IPS-15b (cell line): ENCODE measurements around the gene COL6A2.

ENCODE experiments used
- H3K27me3 ChIP-seq: one replicate; pipeline ENCODE4 v1.6.1; 2013; ENCODE audit warnings: low read length; ENCODE audit not compliant: control insufficient read depth, insufficient read depth
- H3K36me3 ChIP-seq: one replicate; pipeline ENCODE4 v1.6.1; 2013; ENCODE audit warnings: low read length; ENCODE audit not compliant: control insufficient read depth, insufficient read depth
- H3K4me1 ChIP-seq: one replicate; pipeline ENCODE4 v1.6.1; 2013; ENCODE audit warnings: mild to moderate bottlenecking, low read length; ENCODE audit not compliant: control insufficient read depth, insufficient read depth
- H3K4me3 ChIP-seq: one replicate; pipeline ENCODE4 v1.5.1; 2013; ENCODE audit warnings: low read depth, low read length
- H3K9ac ChIP-seq: one replicate; pipeline ENCODE4 v1.6.1; 2013; ENCODE audit warnings: low read depth, mild to moderate bottlenecking, low read length
- H3K9me3 ChIP-seq: one replicate; pipeline ENCODE4 v1.6.1; 2013; ENCODE audit warnings: mild to moderate bottlenecking, low read length; ENCODE audit not compliant: control insufficient read depth, insufficient read depth

The COL6A2 gene

GRCh38 chr21:46150491-46151121 lies 52.7 kb downstream of the COL6A2 start:
- Histone ChIP-seq H3K9me3 (no peaks in the 10 kb centered on the region), H3K4me3 (no peak overlapping the region), H3K27me3 (no peaks in the 10 kb centered on the region), H3K4me1 (no peaks in the 10 kb centered on the region), H3K9ac (peak overlapping the region; percentile 26), H3K36me3 (no peaks in the 10 kb centered on the region)

GRCh38 chr21:46151261-46151988 lies 53.5 kb downstream of the COL6A2 start:
- H3K9ac ChIP-seq, result peak overlapping the region; percentile 26
- H3K9me3 ChIP-seq, result no peaks in the 10 kb centered on the region
- no peak overlapping the region for H3K4me3 ChIP-seq

GRCh38 chr21:46151989-46152926 lies 54.3 kb downstream of the COL6A2 start:
- Histone ChIP-seq H3K9me3 (no peaks in the 10 kb centered on the region), H3K4me1 (no peaks in the 10 kb centered on the region), H3K4me3 (no peak overlapping the region), H3K27me3 (no peaks in the 10 kb centered on the region), H3K36me3 (no peaks in the 10 kb centered on the region), H3K9ac (no peak overlapping the region)

More at GRCh38 chr21:46151261-46151988, 53.5 kb downstream of the COL6A2 start:
- Histone ChIP-seq H3K4me1 (no peaks in the 10 kb centered on the region), H3K27me3 (no peaks in the 10 kb centered on the region), H3K36me3 (no peaks in the 10 kb centered on the region)

- Histone ChIP-seq H3K4me1 (no peaks in the 10 kb centered on the region), H3K36me3 (peaks cover under 1% of the 10 kb centered on the region), H3K27me3 (no peaks in the 10 kb centered on the region), H3K9me3 (no peaks in the 10 kb centered on the region), H3K4me3 (no peak overlapping the region), H3K9ac (no peak overlapping the region)
Measured at GRCh38 chr21:46152927-46153246, 55.0 kb downstream of the COL6A2 start.

GRCh38 chr21:46153247-46154154 lies 55.6 kb downstream of the COL6A2 start:
- Histone ChIP-seq H3K9ac (peak overlapping the region; percentile 37), H3K4me3 (no peak overlapping the region), H3K4me1 (no peaks in the 10 kb centered on the region), H3K27me3 (no peaks in the 10 kb centered on the region), H3K36me3 (peaks cover 4% of the 10 kb centered on the region), H3K9me3 (no peaks in the 10 kb centered on the region)

GRCh38 chr21:46154155-46154954 lies 56.4 kb downstream of the COL6A2 start:
- peaks cover 4% of the 10 kb centered on the region for H3K36me3 ChIP-seq
- no peak overlapping the region for H3K9ac ChIP-seq
- H3K4me1 ChIP-seq, result no peaks in the 10 kb centered on the region
- H3K27me3 ChIP-seq, result no peaks in the 10 kb centered on the region
- H3K9me3 ChIP-seq, result no peaks in the 10 kb centered on the region
- no peak overlapping the region for H3K4me3 ChIP-seq

- H3K4me1 ChIP-seq, result no peaks in the 10 kb centered on the region
- no peak overlapping the region for H3K4me3 ChIP-seq
- peaks cover 4% of the 10 kb centered on the region for H3K36me3 ChIP-seq
- no peaks in the 10 kb centered on the region for H3K27me3 ChIP-seq
- H3K9me3 ChIP-seq, result no peaks in the 10 kb centered on the region
- H3K9ac ChIP-seq, result no peak overlapping the region
Measured at GRCh38 chr21:46154955-46155513, 57.1 kb downstream of the COL6A2 start.

GRCh38 chr21:46155514-46156377 lies 57.8 kb downstream of the COL6A2 start, which contains the start of gene FTCD:
FTCD (minus strand) TSS chr21:46155579; CDS start chr21:46155523, 56 bp downstream.
- H3K27me3 ChIP-seq, result no peaks in the 10 kb centered on the region
- no peaks in the 10 kb centered on the region for H3K4me1 ChIP-seq
- H3K9me3 ChIP-seq, result no peaks in the 10 kb centered on the region
- peak within 1 kb of the TSS; percentile 24 for H3K9ac ChIP-seq
- no peak within 1 kb of the TSS for H3K4me3 ChIP-seq
- H3K36me3 ChIP-seq, result peaks cover 6% of the 10 kb centered on the region

GRCh38 chr21:46156378-46156645 lies 58.4 kb downstream of the COL6A2 start:
- H3K4me3 ChIP-seq, result no peak overlapping the region
- no peaks in the 10 kb centered on the region for H3K9me3 ChIP-seq
- H3K27me3 ChIP-seq, result no peaks in the 10 kb centered on the region
- H3K9ac ChIP-seq, result no peak overlapping the region
- peaks cover 11% of the 10 kb centered on the region for H3K36me3 ChIP-seq
- H3K4me1 ChIP-seq, result no peaks in the 10 kb centered on the region

- Histone ChIP-seq H3K9ac (no peak overlapping the region), H3K4me3 (no peak overlapping the region), H3K36me3 (peaks cover 14% of the 10 kb centered on the region), H3K27me3 (no peaks in the 10 kb centered on the region), H3K4me1 (no peaks in the 10 kb centered on the region), H3K9me3 (no peaks in the 10 kb centered on the region)
Measured at GRCh38 chr21:46156678-46157077, 58.8 kb downstream of the COL6A2 start.
